ENCODE data around the gene BMPER.

- TF ChIP-seq EZH2 (IDR thresholded peaks at IDR 0.05; ENCODE audit: borderline replicate concordance, control insufficient read depth, low read depth, low read length) (no peak), CTCF (IDR thresholded peaks at IDR 0.05 in 2 of 3, conservative IDR thresholded peaks at IDR 0.05 in 1 of 3; ENCODE audit: control insufficient read depth in 2 of 3, extremely low read depth in 1 of 3, insufficient read depth in 1 of 3, low read depth in 3 of 3, low read length in 3 of 3) (no peak), POLR2AphosphoS5 (IDR thresholded peaks at IDR 0.05; ENCODE audit: low read length) (no peak), REST (IDR thresholded peaks at IDR 0.05; ENCODE audit: low read depth, low read length) (no peak), MYC (IDR thresholded peaks at IDR 0.05; ENCODE audit: insufficient read depth, insufficient read length, insufficient replicate concordance, low read length, severe bottlenecking) (no peak), RFX5 (IDR thresholded peaks at IDR 0.05; ENCODE audit: low read depth, low read length) (no peak), SUPT20H (IDR thresholded peaks at IDR 0.05; ENCODE audit: borderline replicate concordance, control insufficient read depth, low read depth, low read length) (no peak), USF2 (IDR thresholded peaks at IDR 0.05; ENCODE audit: borderline replicate concordance, low read depth, low read length) (no peak), ATF3 (IDR thresholded peaks at IDR 0.05; ENCODE audit: borderline replicate concordance, extremely low read depth, low read depth, low read length) (no peak), KDM1A (IDR thresholded peaks at IDR 0.05; ENCODE audit: borderline replicate concordance) (no peak)
Observed at GRCh38 chr7:33965183-33965744, 59.9 kb downstream of the BMPER start.
